IPS-18a (cell line): Measurements from ENCODE around the gene TBC1D2B.
"Not testable (repeated sequence)": the region's sequence is repeated elsewhere in the genome, so short reads cannot be mapped to it uniquely, and the experiment has no call there.

Source experiments
- H3K27ac ChIP-seq: one replicate; pipeline ENCODE4 v1.5.1; 2013; ENCODE audit warnings: low read length
- H3K27me3 ChIP-seq: one replicate; pipeline ENCODE4 v1.6.1; 2013; ENCODE audit warnings: mild to moderate bottlenecking, low read length; ENCODE audit not compliant: control insufficient read depth, insufficient read depth
- H3K36me3 ChIP-seq: one replicate; pipeline ENCODE4 v1.6.1; 2013; ENCODE audit warnings: low read depth, low read length; ENCODE audit not compliant: control insufficient read depth
- H3K4me1 ChIP-seq: one replicate; pipeline ENCODE4 v1.6.1; 2013; ENCODE audit warnings: low read depth, low read length; ENCODE audit not compliant: control insufficient read depth
- H3K4me3 ChIP-seq: one replicate; pipeline ENCODE4 v1.5.1; 2013; ENCODE audit warnings: low read length
- H3K9ac ChIP-seq: one replicate; pipeline ENCODE4 v1.6.1; 2013; ENCODE audit warnings: mild to moderate bottlenecking, low read length, moderate library complexity
- H3K9me3 ChIP-seq: one replicate; pipeline ENCODE4 v1.6.1; 2013; ENCODE audit warnings: low read depth, low read length; ENCODE audit not compliant: control insufficient read depth

Gene TBC1D2B

DNA sequence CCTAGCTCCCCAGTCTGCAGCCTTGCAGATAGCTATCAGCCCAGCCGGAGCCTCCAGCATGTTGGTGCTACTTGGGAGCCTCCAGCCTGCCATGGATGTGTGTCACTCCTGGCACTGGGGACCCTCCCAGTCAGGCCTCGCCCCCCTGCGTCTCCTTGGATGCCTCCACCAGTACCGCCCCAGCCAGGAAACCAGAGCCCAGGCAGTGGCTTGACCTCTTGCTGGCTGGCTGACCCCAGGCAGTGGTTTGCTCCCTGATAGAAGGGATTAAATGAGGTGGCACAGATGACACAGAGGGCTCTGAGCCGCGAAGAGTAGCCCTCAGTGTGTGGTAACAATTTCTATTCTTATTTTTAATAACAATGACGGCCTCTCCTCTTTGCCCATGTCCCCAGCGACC is 98.4 kb downstream of the TBC1D2B start:
- H3K9ac ChIP-seq = not testable (repeated sequence)

DNA sequence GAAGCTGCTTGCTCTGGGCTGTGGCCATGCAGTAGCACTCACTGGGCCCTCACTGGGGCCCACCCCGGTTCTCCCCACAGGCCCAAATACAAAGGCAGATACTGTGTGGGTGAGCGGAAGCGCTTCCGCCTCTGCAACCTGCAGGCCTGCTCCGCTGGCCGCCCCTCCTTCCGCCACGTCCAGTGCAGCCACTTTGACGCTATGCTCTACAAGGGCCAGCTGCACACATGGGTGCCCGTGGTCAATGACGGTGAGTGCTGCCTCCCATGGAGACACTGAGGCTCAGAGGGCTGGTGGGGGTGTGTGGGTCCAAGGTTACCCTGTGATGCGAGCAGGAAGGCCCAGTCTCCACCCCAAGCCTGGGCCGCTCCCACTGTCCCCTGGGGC is 98.8 kb downstream of the TBC1D2B start:
- not testable (repeated sequence) for H3K9me3 ChIP-seq, H3K27me3 ChIP-seq, H3K4me1 ChIP-seq, H3K9ac ChIP-seq, H3K36me3 ChIP-seq, H3K4me3 ChIP-seq, H3K27ac ChIP-seq

More for the DNA sequence above, 98.4 kb downstream of the TBC1D2B start:
- H3K4me3 ChIP-seq, H3K27me3 ChIP-seq, H3K27ac ChIP-seq, H3K4me1 ChIP-seq, H3K9me3 ChIP-seq, H3K36me3 ChIP-seq: not testable (repeated sequence)

DNA sequence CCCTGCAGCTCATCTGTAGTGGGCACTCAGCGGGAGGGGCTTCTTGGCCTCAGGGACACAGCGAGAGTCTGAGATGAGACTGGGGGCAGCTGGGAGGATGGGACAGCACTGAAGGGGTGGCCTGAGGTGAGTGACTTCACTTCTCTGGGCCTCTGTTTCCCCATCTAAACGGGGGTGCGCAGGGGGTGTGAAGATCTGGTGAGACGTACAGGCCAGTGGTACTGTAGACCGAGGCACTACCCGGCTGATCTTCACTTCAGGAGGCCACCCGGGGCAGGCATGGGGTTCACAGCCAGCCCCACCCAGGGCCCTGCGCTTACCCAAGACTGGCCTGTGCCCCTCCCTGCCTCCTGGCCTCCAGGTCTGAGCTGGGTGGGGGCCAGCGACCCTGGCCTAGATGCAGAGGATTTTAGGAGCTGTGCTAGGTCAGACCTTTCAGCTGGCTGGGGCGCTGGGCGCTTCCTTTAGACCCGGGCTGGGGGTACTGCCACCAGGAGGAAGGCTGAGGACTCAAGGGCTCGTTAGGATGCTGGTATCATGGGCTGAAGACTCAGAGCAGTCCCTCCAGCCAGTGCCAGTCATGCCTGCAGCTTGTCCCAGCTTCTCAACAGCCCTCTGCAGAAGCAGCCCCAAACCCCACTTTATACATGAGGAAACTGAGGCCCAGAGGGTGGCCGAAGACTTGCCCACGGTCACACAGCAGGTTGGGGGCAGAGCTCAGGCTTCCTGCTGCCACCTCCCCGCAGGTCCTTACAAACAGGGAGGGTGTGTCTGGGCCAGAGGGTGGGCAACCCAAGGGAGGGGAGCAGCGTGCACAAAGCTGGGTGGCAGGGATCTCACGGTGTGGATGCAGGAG is 99.4 kb downstream of the TBC1D2B start:
- H3K4me1 ChIP-seq, H3K36me3 ChIP-seq, H3K27ac ChIP-seq, H3K27me3 ChIP-seq, H3K4me3 ChIP-seq, H3K9ac ChIP-seq, H3K9me3 ChIP-seq: not testable (repeated sequence)

DNA sequence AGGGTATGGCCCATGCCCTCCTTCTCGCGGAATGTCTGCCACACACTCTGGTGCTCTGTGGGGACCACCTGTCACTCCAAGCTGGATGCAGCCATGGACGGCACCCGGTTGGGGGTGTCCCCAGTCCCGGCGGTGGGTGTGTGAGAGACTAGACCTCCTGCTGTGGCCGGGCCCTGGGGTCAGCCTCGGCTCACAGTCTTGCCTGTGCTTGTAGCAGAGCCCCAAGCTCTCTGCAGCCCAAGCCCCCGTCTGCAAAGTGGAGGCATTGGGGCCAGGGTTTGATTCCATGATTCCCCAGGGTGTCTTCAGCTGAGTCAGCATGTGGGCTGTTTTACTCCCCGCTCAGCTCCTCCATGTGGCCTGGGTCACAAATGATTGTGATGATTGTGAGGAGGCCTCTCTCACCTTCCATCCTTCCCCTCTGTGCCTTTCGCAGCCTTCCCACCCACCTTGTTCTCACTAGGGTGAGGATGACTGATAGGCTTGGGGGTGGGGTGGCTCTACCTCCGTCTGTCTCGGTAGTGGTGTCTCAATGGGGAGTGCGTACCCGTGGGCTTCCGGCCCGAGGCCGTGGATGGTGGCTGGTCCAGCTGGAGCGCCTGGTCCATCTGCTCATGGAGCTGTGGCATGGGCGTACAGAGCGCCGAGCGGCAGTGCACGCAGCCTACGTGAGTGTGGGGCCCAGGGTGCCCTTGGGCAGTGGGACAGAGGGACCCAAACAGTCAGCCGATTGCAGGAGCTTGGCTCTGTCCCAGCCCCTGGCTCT is 100.6 kb downstream of the TBC1D2B start:
- not testable (repeated sequence) for H3K27ac ChIP-seq, H3K27me3 ChIP-seq, H3K36me3 ChIP-seq, H3K9ac ChIP-seq, H3K4me3 ChIP-seq, H3K9me3 ChIP-seq, H3K4me1 ChIP-seq

DNA sequence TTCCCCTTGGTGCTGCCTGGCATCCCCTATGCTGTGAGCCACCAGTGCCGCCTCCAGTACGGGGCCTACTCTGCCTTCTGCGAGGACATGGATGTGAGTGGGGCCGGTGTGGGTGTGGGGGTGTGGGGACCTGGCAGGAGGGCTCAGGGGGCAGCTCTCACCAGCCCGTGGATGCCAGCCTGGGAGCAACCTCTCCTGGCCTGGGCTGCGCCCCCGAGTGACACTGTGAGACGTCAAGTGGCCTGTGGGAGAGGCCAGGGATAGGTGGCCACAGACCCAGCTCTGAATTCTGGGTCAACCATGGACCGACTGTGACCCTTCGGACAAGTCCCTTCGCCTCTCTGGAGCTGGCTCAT is 101.4 kb downstream of the TBC1D2B start:
- not testable (repeated sequence) for H3K27me3 ChIP-seq, H3K27ac ChIP-seq, H3K36me3 ChIP-seq, H3K9ac ChIP-seq, H3K4me1 ChIP-seq, H3K4me3 ChIP-seq, H3K9me3 ChIP-seq

DNA sequence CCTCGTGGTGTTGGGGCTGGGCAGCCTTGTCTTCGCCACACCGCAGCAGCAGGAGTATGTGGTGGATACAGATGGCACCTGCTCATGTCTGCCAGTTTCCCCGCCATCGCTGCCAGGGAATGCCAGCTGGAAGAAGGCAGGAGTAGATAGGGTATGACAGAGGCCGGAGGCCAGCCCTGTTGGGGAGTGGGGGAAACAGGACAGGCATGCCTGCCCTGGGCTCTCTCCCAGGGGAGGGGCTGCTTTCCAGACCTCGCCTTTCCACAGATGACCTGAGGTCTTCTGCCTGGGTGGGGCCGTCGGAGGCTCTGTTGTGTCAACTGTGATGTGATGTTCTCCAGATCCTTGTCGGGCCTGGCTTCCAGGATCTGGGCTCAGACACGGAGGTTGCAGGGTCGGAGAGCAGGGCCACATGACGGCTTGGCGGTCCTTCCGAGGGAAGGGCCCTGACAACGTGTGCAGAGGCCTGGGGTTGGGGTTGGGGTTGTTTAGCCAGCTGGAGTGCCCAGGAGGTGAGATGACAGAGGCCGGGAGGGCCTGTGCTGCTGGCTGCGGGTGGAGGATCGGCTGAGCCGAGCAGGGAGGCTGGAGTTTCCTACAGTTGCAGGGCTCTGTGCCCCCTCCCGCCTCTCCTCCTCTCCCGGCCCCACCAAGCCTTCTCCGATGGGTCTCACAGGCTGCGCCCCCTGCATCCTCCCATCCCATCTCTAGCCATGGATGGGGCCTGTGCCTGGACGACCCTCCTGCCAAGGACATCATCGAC is 102.0 kb downstream of the TBC1D2B start:
- no peaks in the 10 kb centered on the region for H3K27me3 ChIP-seq
- H3K9ac ChIP-seq = no peak overlapping the region
- no peaks in the 10 kb centered on the region for H3K9me3 ChIP-seq
- H3K4me3 ChIP-seq = no peak overlapping the region
- H3K36me3 ChIP-seq = no peaks in the 10 kb centered on the region
- H3K27ac ChIP-seq = no peak overlapping the region
- H3K4me1 ChIP-seq = no peaks in the 10 kb centered on the region

DNA sequence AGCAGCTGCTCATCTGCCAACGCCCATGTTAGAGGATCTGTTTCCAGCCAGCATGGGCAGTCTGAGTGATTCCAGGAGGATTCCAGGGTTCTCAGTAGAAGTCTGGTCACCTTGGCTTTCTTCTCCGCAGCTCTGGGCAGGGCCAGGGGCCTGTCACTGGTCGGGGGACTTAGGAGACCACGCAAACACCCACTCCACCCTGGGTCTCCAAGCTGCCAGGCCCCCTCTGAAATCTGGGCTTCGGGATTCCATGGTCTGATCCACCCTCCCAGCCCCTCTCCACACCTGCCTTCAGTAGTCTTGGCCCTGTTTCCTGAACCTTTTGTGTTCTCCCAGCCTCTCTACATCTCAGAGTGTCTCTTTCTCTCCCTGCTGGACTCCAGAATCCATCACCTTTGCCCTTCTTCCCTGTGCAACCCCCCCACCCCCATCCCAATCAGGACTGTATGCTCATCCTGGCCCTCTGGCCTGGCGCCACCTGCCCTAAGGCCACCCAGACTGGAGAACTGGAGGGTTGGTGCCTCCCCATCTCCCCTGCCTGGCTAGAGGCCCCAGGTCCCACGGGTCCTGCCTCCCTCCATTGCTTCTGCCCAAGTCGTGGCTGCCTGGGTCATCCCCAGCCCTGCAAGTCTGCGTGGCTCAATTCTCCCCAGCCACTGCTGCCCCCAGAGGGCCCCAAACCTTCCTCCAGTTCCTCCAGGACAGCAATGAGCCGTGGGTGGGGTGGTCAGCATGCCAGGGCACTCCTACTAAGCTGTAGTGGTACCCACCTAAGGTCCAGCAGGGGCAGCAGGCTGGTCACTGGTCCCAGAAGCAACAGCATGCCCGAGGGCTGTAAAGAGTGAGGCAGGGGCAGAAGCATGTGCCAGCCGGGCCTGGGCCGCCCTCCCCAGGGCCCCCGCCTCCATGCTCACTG is 102.8 kb downstream of the TBC1D2B start:
- H3K9ac ChIP-seq = no peak overlapping the region
- no peaks in the 10 kb centered on the region for H3K9me3 ChIP-seq
- H3K36me3 ChIP-seq = no peaks in the 10 kb centered on the region
- H3K27me3 ChIP-seq = no peaks in the 10 kb centered on the region
- H3K27ac ChIP-seq = no peak overlapping the region
- no peaks in the 10 kb centered on the region for H3K4me1 ChIP-seq
- H3K4me3 ChIP-seq = no peak overlapping the region

DNA sequence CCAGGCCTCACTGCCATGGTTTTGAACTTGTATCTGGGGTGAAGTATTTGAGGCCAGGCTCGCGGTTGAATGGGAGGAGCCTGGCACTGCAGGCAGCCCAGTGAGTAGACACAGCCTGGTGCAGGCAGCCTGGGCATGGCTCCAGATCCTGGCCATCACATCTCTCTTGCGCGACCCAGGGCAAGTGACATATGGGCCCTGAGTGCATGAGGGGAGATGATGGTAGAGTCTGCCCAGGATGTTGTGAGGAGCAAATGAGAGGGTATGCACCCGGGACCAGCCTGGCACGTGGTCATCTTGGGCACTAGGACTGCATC is 103.5 kb downstream of the TBC1D2B start:
- no peaks in the 10 kb centered on the region for H3K4me1 ChIP-seq
- no peak overlapping the region for H3K27ac ChIP-seq
- no peaks in the 10 kb centered on the region for H3K9me3 ChIP-seq
- no peaks in the 10 kb centered on the region for H3K27me3 ChIP-seq
- H3K4me3 ChIP-seq = no peak overlapping the region
- H3K9ac ChIP-seq = no peak overlapping the region
- H3K36me3 ChIP-seq = no peaks in the 10 kb centered on the region

DNA sequence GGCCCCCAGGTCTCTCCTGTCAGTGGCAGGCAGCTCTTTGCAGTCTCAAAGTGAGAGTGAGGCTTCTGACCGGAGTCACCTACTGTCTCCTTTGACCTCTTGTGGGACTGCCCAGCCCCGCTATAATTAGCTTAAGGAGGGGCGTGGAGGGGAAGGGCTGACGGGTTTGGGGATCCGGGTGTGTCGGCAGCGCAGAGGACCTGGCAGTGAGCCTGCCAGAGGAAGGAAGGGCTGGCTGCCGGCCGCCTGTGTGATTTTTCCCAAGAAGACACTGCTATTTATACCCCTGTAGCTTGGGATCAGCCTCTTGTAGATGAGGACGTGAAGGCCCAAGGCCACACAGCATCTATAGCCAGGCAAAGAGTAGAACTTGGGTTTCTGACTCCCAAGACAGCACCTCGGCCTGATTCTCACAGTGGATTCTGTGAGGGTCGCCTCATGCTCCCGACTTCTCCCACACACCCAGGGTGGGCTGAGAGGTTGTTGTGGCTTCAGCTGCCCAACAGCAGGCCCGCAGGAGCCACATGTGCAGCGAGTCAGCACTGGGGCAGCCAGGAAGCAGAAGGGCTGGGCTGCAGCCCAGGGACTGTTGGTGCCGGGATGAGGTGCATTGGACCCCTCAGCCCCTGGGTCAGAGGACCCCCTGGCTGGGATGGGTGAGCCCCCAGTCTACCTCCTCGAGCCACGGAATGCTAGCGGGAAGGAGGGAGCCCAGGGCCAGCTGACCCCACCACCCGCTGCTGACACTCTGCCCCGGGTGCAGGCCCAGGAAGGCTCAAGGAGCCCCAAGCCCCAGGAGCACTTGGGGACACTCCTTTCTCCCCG is 104.0 kb downstream of the TBC1D2B start:
- not testable (repeated sequence) for H3K4me1 ChIP-seq

DNA sequence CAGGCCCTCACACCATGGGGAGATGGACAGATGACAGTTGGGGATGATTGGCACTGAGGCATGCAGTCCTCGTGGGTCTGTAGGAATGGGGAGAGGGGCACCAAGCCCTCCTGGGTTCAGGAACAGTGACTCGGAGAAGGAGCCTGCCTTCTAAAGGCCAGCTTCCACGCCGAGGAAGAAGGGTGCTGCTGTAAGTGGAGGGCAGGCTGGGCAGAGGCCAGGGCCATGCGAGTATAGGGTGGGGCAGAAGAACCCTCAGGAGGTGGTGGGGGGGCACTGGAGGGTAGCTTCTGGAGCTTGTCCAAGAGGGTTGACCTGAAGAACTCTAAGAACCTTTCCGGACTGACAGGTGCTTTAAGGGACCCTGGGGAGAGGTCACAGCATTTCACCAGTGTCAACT is 104.8 kb downstream of the TBC1D2B start:
- not testable (repeated sequence) for H3K9ac ChIP-seq, H3K4me3 ChIP-seq, H3K27me3 ChIP-seq, H3K4me1 ChIP-seq, H3K27ac ChIP-seq, H3K9me3 ChIP-seq, H3K36me3 ChIP-seq

More for the DNA sequence above, 104.0 kb downstream of the TBC1D2B start:
- not testable (repeated sequence) for H3K27me3 ChIP-seq, H3K9ac ChIP-seq, H3K27ac ChIP-seq, H3K4me3 ChIP-seq, H3K9me3 ChIP-seq, H3K36me3 ChIP-seq
